Fibroblast of villous mesenchyme (primary cell): ENCODE results near the gene PDK2. TPM values are rescaled to one million over a fixed set of nuclear protein-coding genes. Genes with fewer than 3 reads are reported as not detected.

Experiments
- DNase-seq: peaks from one replicate; pipeline ENCODE4 v3.0.0-alpha.2; 2010; ENCODE audit warnings: low read depth
- H3K4me3 ChIP-seq: 2 replicates; pipeline ENCODE4 v1.5.1; 2011; ENCODE audit warnings: low read depth, mild to moderate bottlenecking, low read length
- total RNA-seq: library from RNA; depleted of rRNA; stranded (reverse); fragments of >200 nt; gene quantifications from 2 replicates; pipeline ENCODE4 v1.2.3, GENCODE V29; 2012
- TF ChIP-seq, protein P1 (sequence below): IDR thresholded peaks from 2 replicates; pipeline ENCODE4 v1.5.1; 2012; ENCODE audit warnings: low read depth, mild to moderate bottlenecking, low read length; ENCODE audit not compliant: insufficient read depth

Gene PDK2
- total RNA-seq, 1 donor, result 20.3 TPM

DNA sequence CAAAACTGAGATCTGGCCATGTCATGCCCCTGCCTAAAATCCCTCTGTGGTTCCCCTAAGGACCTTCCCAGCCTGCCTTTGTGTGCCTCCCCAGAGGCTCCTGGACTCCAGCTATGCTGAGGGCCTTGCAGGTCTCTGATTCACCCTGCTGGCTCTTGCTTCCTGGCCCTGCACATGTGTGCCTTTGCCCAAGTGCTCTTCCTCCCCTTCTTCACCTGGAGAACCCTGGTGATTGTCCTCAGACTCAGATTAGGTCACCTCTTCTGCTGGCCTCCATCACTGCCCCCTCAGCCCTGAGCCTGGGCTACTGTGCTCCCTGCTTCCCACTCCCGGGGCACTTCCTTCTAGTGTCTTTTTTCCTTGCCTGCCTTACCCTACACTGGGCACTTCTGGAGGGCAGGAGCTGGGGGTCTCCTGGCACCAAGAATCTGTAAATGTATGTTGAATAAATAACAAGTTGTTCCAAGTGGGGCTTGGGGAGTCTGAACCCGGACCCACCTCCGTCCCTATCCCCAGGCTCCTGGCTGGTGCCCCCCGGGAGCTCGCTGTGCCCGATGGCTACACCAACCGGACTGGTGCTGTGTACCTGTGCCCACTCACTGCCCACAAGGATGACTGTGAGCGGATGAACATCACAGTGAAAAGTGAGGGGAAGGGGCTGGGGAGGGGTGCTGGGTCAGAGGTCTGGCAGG lies 31.4 kb upstream of the PDK2 start:
- TF ChIP-seq, protein P1, sequence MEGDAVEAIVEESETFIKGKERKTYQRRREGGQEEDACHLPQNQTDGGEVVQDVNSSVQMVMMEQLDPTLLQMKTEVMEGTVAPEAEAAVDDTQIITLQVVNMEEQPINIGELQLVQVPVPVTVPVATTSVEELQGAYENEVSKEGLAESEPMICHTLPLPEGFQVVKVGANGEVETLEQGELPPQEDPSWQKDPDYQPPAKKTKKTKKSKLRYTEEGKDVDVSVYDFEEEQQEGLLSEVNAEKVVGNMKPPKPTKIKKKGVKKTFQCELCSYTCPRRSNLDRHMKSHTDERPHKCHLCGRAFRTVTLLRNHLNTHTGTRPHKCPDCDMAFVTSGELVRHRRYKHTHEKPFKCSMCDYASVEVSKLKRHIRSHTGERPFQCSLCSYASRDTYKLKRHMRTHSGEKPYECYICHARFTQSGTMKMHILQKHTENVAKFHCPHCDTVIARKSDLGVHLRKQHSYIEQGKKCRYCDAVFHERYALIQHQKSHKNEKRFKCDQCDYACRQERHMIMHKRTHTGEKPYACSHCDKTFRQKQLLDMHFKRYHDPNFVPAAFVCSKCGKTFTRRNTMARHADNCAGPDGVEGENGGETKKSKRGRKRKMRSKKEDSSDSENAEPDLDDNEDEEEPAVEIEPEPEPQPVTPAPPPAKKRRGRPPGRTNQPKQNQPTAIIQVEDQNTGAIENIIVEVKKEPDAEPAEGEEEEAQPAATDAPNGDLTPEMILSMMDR, result no peak
- H3K4me3 ChIP-seq, result no peak overlapping the region
- no peak for DNase-seq

- TF ChIP-seq, protein P1, result no peak
- peak; percentile 97 for DNase-seq
- no peak overlapping the region for H3K4me3 ChIP-seq
Observed at GRCh38 chr17:50064253-50065001, 30.7 kb upstream of the PDK2 start.

GRCh38 chr17:50065056-50065455 lies 30.1 kb upstream of the PDK2 start:
- no peak overlapping the region for H3K4me3 ChIP-seq
- DNase-seq, result no peak
- TF ChIP-seq, protein P1, result no peak

DNA sequence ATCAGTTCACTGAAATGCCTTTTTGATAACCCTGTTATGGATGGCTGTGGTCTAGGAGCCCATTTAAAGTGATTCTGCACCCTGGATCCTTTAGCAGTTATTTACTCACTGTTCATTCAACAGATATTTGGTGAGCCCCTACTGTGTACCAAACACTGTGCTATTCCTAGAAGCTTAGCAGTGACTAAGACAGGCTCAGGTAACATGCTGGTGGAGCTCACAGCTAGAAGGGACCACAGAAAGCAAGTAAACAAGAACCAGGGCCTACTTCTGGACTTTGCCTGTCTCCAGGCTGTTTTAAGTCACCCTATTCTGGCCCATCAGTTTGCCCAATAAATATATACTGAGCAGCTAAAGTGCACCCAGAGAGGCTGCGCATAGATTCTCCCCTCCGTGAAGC lies 28.2 kb upstream of the PDK2 start:
- TF ChIP-seq, protein P1, result no peak
- no peak overlapping the region for H3K4me3 ChIP-seq
- DNase-seq, result no peak

DNA sequence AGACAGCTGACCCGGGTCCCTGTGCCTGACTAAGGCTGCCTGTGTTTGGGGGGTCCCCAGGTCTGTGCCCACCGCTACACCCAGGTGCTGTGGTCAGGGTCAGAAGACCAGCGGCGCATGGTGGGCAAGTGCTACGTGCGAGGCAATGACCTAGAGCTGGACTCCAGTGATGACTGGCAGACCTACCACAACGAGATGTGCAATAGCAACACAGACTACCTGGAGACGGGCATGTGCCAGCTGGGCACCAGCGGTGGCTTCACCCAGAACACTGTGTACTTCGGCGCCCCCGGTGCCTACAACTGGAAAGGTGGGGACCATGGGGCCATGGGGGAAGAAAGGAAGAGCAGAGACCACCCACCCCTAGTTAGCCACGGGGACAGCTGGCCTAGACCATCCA lies 27.2 kb upstream of the PDK2 start:
- TF ChIP-seq, protein P1, result no peak
- H3K4me3 ChIP-seq, result no peak overlapping the region
- DNase-seq, result no peak

DNA sequence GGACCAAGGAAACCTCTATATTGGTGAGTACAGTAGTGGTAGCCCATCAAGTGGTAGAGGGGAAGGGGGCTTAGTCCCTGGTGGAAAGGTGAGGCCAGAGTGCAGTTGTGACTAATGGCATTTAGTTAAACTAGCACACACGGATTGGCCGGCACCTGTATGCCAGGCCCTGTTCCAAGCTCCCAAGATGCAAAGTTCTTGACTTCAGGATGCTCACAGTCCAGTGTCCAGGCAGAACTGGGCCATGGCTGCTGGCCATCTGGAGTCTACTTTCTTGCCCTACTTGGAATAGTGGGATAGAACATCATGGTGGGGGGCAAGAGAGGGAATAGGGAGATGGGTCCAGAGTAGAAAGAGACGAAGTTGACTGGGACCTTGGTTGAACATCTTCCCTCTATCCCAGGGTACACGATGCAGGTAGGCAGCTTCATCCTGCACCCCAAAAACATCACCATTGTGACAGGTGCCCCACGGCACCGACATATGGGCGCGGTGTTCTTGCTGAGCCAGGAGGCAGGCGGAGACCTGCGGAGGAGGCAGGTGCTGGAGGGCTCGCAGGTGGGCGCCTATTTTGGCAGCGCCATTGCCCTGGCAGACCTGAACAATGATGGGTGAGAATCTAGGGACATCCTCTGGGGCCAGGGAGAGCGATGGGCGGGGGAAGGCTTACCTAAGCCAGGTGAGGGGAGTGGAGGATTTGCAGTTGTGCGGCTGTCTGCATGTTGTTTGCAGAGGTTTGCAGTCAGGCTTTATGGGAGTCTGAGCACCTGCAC lies 24.1 kb upstream of the PDK2 start:
- TF ChIP-seq, protein P1, result no peak
- no peak overlapping the region for H3K4me3 ChIP-seq
- DNase-seq, result no peak
